ENCODE results near the gene DLG5.

DLG5 gene

GRCh38 chr10:77971804-77972144, 45.2 kb upstream of the DLG5 start:
- TF ChIP-seq TEAD4 (IDR thresholded peaks at IDR 0.05) (no peak), USF1 (IDR thresholded peaks at IDR 0.05) (no peak), YY1 (IDR thresholded peaks at IDR 0.05; ENCODE audit: low read depth) (no peak), CREB1 (IDR thresholded peaks at IDR 0.05; ENCODE audit: low read depth) (no peak), TAF1 (IDR thresholded peaks at IDR 0.05; ENCODE audit: low read depth) (no peak)

- TF ChIP-seq EGR1 (IDR thresholded peaks at IDR 0.05) (no peak), TEAD4 (IDR thresholded peaks at IDR 0.05) (0 out of 2 replicates have a peak, but pooled peaks have one; percentile 4)
Observed at GRCh38 chr10:77970869-77971803, 44.6 kb upstream of the DLG5 start.

- TF ChIP-seq TAF1 (IDR thresholded peaks at IDR 0.05; ENCODE audit: low read depth) = no peak
- no peak for TF ChIP-seq RAD21 (IDR thresholded peaks at IDR 0.05; ENCODE audit: low read depth)
- no peak for TF ChIP-seq TEAD4 (IDR thresholded peaks at IDR 0.05)
- no peak for TF ChIP-seq FOXM1 (IDR thresholded peaks at IDR 0.05; ENCODE audit: borderline replicate concordance, low read depth)
- TF ChIP-seq EP300 (IDR thresholded peaks at IDR 0.05; ENCODE audit: borderline replicate concordance) = no peak
- no peak for TF ChIP-seq NFIC (IDR thresholded peaks at IDR 0.05)
Observed at GRCh38 chr10:77969114-77969513, 42.6 kb upstream of the DLG5 start.

GRCh38 chr10:77967611-77968022, 41.1 kb upstream of the DLG5 start:
- TF ChIP-seq TCF12 (IDR thresholded peaks at IDR 0.05; ENCODE audit: low read depth) (no peak), REST (IDR thresholded peaks at IDR 0.05; ENCODE audit: low read depth) (no peak), CEBPB (IDR thresholded peaks at IDR 0.05) (no peak), MAX (IDR thresholded peaks at IDR 0.05) (no peak), TEAD4 (IDR thresholded peaks at IDR 0.05) (no peak)

GRCh38 chr10:77965294-77965693, 38.7 kb upstream of the DLG5 start:
- TF ChIP-seq MAX (IDR thresholded peaks at IDR 0.05) (no peak), TAF1 (IDR thresholded peaks at IDR 0.05; ENCODE audit: low read depth) (no peak), TCF12 (IDR thresholded peaks at IDR 0.05; ENCODE audit: low read depth) (no peak), NFIC (IDR thresholded peaks at IDR 0.05) (no peak), CEBPB (IDR thresholded peaks at IDR 0.05) (no peak), RAD21 (IDR thresholded peaks at IDR 0.05; ENCODE audit: low read depth) (no peak), ZBTB7A (IDR thresholded peaks at IDR 0.05; ENCODE audit: low read depth) (no peak), YY1 (IDR thresholded peaks at IDR 0.05; ENCODE audit: low read depth) (no peak), REST (IDR thresholded peaks at IDR 0.05; ENCODE audit: low read depth) (no peak), TEAD4 (IDR thresholded peaks at IDR 0.05) (no peak), CREB1 (IDR thresholded peaks at IDR 0.05; ENCODE audit: low read depth) (no peak), EP300 (IDR thresholded peaks at IDR 0.05; ENCODE audit: borderline replicate concordance) (no peak), FOXM1 (IDR thresholded peaks at IDR 0.05; ENCODE audit: borderline replicate concordance, low read depth) (no peak)

GRCh38 chr10:77964811-77965210, 38.3 kb upstream of the DLG5 start:
- TF ChIP-seq RAD21 (IDR thresholded peaks at IDR 0.05; ENCODE audit: low read depth) (no peak), TEAD4 (IDR thresholded peaks at IDR 0.05) (no peak), USF1 (IDR thresholded peaks at IDR 0.05) (no peak), EGR1 (IDR thresholded peaks at IDR 0.05) (no peak), YY1 (IDR thresholded peaks at IDR 0.05; ENCODE audit: low read depth) (no peak), ZBTB7A (IDR thresholded peaks at IDR 0.05; ENCODE audit: low read depth) (no peak), MAX (IDR thresholded peaks at IDR 0.05) (no peak), TCF12 (IDR thresholded peaks at IDR 0.05; ENCODE audit: low read depth) (no peak), CREB1 (IDR thresholded peaks at IDR 0.05; ENCODE audit: low read depth) (no peak), TAF1 (IDR thresholded peaks at IDR 0.05; ENCODE audit: low read depth) (no peak)
